Glomerular endothelial cell (primary cell): ENCODE data around the gene PPAT. TPM values are rescaled to one million over a fixed set of nuclear protein-coding genes. Genes with fewer than 3 reads are reported as not detected.

Source experiments
- DNase-seq: peaks from one replicate; pipeline ENCODE4 v3.0.0-alpha.2; 2011; ENCODE audit warnings: low read depth, low spot score; ENCODE audit errors: extremely low read depth
- total RNA-seq: library from RNA; depleted of rRNA; stranded (reverse); fragments of >200 nt; gene quantifications from 2 replicates; pipeline ENCODE4 v1.2.3, GENCODE V29; 2015

PPAT gene
- total RNA-seq, 1 donor from 2014 or later: 7.7 TPM

DNA sequence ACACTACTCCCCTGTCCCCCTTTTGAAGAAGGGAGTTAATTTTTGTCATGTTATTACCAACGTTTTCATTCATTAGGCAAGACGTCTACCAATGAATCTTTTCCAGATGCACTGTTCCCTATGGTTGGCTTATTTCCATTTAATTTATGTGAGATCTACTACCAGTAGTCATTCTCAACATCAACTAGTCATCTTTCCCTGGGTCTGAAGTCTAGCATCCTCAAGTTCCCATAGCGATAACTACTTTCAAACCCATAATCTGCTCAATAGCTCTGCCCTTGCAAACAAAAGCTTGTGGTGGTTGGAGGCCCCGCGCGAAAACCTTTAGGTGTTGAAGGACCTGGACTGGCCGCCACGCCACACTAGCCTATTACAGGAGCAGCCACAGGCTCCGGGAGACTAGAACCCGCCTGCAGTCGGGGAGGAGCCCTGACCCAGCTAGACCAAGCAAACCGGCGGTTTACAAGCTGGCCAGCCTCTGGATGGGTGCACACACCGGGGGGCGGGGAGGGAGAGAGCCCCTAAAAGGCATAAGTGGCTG lies 746 bp downstream of the PPAT start:
- no peak for DNase-seq

DNA sequence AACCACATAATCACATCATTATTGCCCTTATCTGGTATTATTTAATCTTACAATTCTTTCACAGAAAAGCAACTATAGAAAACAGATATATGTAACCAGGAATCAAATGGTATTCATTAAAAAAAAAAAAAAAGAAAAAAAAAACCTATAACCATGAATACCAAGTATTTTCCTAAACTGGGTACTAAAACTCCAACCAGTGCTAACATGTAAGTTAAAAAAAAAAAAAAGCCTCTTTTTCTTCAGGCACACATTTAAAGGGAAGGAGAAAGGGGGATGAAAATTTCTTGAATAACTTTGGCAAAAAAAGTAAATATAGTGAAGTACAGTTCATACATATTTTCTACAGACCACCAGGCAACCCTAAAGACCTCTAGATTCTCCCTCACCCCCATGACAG lies 2.1 kb downstream of the PPAT start:
- DNase-seq: no peak

DNA sequence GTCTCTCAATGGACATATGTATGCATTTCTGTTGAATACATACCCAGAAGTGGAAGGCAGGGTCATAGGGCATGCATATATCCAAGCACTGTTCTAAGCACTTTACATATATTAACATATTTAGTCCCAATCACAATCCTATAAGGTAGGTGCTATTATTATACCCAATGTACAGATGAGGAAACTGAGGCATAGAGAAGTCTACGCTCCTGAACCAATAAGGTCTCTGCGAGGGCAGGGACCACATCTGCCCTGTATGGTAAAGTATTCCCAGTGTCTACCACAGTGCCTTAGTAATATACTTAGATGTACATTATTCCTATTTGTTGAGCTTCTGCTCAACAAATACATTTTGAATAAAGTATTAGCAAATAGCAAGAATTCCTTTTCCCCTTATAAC lies 5.2 kb downstream of the PPAT start:
- no peak for DNase-seq

DNA sequence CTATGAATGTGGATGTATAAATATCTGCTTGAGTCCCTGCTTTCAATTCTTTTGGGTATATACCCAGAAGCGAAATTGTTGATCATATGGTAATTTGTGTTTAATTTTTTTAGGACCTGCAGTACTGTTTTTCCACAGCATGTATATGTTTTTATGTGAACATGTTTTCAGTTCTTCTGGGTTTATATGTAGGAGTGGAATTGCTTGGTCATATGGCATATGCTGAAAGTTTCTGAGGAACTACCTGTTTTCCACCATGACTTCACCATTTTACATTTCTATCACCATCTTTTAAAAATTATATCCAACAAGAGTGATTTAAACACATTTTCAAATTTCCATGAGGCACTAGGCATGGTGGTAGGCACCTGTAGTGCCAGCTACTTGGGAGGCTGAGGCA lies 8.2 kb downstream of the PPAT start:
- no peak for DNase-seq

DNA sequence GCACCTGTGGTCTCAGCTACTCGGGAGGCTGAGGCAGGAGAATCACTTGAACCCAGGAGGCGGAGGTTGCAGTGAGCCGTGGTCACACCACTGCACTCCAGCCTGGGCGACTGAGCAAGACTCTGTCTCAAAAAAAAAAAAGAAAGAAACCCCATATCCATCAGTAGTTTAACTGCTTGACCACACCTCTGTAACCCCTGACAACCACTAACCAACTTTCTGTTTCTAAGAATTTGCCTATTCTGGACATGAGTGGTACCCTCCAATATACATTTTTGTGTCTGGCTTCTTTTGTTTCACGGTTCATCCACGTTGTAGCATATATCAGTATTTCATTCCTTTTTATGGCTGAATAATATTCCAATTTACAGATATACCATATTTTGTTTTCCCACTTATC lies 9.1 kb downstream of the PPAT start:
- no peak for DNase-seq

DNA sequence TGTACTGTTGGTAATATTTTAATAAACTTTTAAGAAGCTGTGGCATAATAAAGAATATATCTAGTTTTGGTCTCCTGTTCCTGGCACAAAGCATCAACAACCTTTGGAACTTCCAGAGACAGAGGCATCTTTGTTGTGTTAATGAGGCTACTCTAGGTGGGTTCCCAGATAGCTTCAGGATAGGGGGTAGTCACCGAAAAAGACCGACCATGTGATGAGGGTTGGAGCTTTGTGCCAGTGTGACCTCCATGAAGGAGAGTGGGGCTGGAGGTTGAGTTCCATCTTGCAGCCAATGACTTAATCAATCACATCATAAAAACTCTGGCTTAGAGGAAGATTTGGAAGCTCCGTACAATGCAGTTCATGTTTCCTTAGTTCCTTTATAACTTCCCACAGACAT lies 9.9 kb downstream of the PPAT start:
- DNase-seq: no peak

DNA sequence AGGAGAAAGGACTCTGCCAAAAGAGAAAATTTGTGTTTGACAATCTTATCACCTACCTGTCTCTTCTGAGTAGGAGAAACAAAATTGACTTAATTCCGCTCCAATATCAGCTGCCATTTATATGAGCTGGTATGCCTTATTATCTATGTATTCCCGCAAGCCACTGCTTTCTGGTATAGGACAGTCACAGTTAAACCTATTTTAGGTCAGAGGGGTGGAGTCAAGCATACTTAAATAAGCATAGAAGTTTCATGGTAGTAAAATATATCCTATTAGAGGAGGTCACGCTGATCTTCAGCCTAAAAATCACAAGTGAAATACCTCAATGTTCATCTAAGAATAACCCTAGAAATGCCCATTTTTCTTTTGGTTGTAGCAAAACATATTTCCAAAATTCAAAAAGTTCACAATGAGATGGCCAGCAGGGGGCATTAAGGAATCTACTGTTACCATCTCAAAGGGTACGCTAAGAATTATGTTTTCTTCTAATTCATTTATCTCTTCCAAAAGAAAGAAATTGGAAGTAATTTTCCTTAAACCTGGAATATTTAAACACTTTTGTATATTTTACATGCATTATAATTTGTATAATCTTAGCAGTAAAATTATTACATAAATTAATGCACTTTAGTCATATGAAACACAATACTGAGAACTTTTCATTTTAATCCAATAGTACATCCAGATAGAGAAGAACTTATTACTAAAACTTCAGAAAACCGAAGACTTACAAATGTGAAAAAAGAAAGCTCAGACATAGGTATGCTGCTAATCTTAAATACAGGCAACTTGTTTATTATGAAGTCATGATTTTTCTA lies 10.5 kb downstream of the PPAT start:
- DNase-seq: no peak

DNA sequence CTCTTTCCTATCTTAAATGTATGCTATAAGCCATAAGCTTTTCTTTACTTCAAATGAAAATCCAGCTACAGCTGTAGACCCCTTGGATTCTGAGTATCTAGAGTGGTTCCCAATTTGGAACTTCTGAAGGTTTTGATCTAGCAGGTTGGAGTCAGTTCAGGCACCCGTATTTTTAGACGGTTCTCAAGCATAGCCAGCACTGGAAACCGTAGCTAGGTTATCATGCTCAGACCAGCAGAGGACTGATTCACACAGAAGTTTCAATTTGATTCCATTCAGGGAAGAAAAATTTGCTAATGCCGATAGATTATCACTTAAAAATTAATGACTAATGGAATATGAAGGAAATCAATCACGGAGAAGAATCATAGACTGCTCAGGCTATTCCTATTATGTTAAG lies 11.2 kb downstream of the PPAT start:
- no peak for DNase-seq

DNA sequence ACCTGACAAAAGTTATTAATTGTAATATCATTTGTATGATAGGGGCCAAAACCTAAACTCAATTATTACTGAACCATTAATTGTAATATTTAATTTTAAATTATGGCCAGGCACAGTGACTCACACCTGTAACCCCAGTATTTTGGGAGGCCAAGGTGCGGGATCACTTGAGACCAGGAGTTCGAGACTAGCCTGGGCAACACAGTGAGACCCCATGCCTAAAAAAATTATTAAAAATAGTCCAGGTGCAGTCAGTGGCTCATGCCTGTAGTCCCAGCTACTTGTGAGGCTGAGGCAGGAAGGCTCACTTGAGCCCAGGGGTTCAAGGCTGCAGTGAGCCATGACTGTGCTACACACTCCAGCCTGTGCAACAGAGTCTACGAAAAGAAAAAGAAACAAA lies 18.0 kb downstream of the PPAT start:
- DNase-seq: no peak

DNA sequence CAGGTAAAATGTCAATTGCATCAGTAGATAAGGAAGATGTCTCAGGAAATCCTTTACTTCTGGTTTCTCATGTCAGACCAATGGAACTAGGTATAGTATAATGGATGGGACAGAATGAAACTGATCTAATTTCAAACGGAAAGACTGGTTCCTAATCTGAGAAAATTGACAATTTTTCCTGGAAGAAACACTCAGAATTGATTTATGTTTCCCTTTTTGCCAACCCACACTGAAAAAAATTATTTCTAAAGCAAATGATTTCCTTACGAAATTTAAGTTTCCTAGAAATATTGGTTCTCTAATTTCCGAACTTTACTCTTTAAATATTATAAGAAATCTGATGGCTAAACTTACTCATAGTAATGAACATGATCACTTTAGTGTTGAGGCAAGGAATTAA lies 19.1 kb downstream of the PPAT start:
- no peak for DNase-seq

DNA sequence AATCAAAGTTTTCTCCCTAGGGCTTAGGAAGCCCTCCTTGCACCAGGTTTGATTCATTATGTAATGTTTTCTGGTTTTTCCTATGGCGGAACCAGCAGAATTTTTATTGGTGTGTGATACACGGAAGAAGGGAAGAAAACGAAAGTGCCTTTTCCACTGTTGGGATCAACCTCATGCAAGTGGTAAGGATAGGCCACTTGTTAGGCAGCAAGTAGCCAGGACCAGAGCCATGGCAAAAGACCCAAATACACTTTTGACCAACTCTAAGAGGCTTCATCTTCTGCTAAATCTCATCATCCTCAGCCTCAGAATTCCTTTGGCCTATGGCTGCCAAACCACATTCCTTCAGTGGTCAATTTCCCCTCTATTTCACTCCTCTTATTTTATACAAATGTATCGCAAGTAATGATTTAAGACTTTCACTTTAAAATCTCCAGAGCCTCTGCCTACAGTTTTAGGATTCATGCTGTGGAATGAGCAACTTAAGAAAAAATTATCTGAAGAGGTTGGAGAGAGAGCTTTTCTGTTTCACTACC lies 21.2 kb downstream of the PPAT start:
- no peak for DNase-seq

DNA sequence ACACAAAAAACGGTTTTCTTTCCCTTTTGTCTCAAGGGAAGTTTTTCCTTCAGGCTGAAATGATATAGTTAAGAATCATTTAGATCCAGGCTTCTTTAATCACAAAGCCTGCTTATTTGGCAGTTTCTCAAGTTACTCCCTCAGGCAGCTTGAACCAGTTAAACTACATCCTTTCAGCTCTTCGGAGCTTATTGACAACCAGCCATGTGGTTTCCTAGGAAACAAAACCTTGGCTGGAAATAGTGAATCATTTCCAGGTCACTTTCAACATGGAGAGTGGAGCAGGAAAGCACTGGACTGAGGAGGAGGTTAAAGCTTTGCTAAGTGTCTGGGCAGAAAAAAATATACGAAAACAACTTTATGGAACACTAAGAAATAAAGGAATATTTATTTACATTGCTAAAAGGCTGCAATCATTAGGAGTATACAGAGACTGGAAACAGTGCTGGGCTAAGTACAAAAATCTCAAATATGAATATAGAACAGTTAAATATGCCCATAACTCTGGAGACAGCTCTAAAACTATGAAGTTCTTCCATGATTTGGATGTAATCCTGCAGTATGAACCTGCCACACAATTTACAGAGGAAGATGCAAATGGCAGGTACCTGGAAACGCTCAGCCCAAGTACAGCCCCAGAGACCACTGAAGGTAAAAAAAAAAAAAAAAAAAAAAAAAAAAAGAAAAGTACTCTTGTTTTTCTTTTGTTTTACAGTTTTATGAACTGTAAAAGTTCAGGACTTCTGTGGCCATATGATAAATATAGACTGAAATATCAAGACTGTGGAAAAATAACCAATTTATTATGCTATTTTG lies 25.0 kb downstream of the PPAT start:
- peak; percentile 98 for DNase-seq

DNA sequence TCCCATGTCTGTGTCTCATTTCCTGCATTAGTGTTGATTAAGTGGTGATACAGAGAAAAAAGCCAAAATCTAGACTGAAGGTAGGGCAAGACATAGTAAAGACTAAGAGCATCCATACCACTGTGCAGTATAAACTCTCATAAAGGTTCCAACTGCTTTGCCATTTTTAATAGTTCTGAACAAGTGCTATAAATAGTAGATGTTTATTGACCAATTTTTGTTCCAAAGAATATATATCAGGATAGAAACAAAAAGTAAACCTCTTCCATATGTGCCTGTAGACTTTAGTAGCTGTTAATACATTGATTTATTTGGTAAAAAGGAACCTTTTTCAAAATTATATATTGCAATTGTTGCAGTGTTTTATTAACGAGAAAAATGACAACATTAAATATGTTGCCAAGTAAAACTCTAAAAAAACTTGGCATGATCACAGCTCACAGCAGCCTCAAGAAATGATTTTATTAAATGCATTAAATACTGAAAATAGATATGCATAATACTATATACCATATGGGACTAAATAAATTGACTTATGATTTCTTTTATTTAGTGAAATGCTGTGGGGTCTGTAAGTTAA lies 25.8 kb downstream of the PPAT start:
- DNase-seq: no peak

DNA sequence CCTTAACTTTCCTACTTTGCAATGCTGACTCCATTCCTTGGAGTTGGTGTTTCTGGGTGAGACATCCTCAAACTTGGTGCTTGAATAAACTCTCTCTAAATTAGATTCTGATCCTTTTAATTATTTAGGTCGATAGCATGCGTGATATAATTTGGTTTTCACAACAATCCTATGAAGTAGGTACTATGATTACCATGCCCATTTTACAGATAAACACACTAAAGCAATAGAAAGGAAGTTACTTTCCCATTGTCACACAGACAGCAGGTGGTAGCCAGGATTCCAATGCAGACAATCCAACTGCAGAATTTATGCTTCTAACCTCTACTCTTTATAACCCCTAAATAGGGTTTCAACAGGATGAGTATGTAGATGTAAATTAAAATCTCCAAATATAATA lies 26.4 kb downstream of the PPAT start:
- no peak for DNase-seq

DNA sequence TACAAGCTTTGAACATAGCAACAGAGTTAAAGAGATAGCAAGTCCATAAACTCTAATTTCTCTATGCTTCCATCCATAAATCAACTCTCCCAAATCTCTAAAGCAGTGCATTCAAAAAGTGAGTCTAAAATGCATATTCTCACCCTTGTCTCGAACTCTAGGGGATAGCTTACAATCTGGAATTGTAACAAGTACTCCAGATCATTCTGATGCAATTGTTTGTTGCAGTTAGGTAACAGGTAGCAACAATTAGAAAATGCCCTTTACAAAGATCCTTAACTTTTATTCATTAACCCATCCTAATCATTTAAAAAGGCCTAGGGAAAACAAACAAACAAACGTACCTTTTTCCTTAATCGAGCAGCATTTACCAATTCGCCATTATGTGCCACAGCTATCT lies 29.3 kb downstream of the PPAT start:
- DNase-seq: no peak

DNA sequence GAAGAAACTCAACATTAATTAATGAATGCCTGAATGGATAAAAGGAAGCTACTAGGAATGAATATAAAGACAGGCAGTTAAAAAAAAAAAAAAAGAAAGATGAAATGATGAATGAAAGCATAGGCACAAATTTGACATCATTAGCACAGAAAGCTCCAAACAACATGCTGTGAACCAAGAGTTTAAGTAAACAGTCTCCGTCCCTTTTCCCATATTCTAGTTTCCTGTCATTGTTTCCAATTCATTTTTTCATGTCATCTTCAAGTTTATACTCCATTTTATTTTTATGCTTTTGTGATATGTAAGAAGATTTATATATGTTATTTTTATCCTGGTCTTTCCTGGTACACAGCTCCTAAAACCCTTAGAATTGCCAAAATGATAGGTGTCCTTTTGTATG lies 30.4 kb downstream of the PPAT start:
- no peak for DNase-seq

DNA sequence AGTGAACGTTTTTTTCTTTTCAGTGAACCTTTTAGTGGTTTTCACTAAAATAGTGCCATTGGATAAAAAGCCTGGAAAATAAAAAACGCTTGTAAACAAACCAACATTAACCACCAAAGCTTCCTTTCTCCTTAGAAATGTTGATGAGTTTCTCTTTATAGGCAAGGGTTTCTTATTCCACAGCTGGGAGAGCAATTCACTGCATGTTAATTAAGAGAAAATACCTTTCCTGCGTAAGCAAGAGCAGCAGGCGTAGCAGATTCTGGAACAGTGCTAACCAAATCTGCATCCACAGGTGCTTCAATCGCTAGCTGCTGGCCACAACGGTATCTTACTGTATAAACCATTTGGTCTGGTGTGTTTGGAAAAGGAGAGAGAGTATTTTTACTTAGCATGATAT lies 34.9 kb downstream of the PPAT start:
- no peak for DNase-seq

DNA sequence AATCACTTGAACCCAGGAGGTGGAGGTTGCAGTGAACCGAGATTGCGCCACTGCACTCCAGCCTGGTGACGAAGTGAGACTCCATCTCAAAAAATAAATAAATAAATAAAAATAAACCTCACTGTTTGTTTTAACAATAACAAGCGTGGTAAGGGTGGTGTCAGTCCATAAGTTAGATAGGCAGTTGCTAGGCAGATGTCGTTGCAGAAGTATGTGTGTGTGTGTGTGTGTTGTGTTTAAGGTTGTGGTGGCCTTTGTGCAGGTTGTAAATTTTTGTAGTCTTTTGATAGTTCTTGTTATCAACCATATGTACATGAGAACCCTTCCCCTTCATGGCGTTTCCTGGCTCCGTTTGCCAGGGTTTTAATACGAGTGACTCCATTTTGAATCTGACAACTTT lies 44.1 kb downstream of the PPAT start:
- DNase-seq: no peak

DNA sequence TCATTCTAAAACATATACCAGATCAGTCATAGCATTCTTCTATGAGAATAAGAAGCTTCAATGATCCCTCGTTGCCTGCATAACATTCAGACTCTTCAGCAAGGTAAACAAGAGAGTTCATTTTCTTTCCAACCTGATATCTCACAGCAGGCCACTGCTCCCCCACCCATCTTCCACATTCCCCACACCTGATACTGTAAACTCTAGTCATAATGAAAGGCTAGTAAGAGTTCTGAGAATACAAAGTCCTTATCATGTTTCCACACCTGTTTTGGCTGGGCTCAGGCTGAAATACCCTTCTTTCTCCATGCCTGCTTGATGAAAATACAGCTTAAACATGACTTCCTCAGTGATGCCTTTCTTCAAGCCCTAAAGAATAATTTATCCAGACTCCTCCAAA lies 45.9 kb downstream of the PPAT start:
- no peak for DNase-seq

DNA sequence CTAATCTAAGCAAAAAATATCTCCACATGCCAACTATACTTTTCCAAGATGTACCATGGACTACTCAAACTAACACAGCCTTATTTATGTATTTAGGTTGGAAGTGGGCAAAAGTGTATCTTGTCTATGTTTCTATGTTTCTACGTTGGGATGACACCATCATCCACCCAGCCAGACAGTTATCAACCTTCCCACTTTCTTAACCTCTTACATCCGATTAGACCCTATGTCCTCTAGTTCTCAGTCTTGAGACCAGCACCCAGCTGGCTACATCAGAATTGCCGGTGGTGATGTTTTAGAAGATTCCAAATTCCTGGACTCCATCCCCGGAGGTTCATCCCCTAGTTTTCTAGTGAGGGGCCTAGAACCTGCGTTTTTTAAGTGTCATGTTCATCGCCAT lies 47.1 kb downstream of the PPAT start:
- no peak for DNase-seq
